GM13976 (cell line): ENCODE data around the gene VPS8.

Source experiments
- DNase-seq: peaks from one replicate; pipeline ENCODE4 v3.0.0; 2012; ENCODE audit warnings: low spot score
- CTCF ChIP-seq: IDR thresholded peaks from 2 replicates; pipeline ENCODE4 v1.5.1; 2012; ENCODE audit warnings: borderline replicate concordance, mild to moderate bottlenecking; ENCODE audit not compliant: insufficient read depth; ENCODE audit errors: extremely low read depth, missing control alignments, control extremely low read depth
- in situ Hi-C: fragments of 300-500 bp; cut with MboI; formaldehyde crosslinking; loops from one replicate; pipeline ENCODE4 v1.12.0; 2022; ENCODE audit warnings: low sequenced_read_pairs, mixed read lengths, inconsistent platforms; ENCODE audit not compliant: unreplicated experiment

VPS8 gene

GRCh38 chr3:184825121-184825820 is 13.3 kb downstream of the VPS8 start:
- DNase-seq, result no peak
- in situ Hi-C loops, result no loop called here
- no peak for TF ChIP-seq CTCF

GRCh38 chr3:184827572-184827971 is 15.6 kb downstream of the VPS8 start:
- in situ Hi-C loops, result no loop called here
- no peak for DNase-seq
- TF ChIP-seq CTCF, result no peak

GRCh38 chr3:184832044-184832443 is 20.1 kb downstream of the VPS8 start:
- in situ Hi-C loops, result no loop called here
- TF ChIP-seq CTCF, result no peak
- DNase-seq, result no peak

GRCh38 chr3:184832903-184833302 is 20.9 kb downstream of the VPS8 start:
- in situ Hi-C loops, result no loop called here
- DNase-seq, result no peak
- no peak for TF ChIP-seq CTCF

GRCh38 chr3:184836090-184836822 is 24.3 kb downstream of the VPS8 start:
- in situ Hi-C loops, result no loop called here
- no peak for TF ChIP-seq CTCF
- DNase-seq, result no peak

- in situ Hi-C loops, result no loop called here
Measured at GRCh38 chr3:184842433-184842832, 30.5 kb downstream of the VPS8 start.

More at GRCh38 chr3:184842433-184842832, 30.5 kb downstream of the VPS8 start:
- TF ChIP-seq CTCF, result no peak
- DNase-seq, result no peak
